Naive thymus-derived CD4-positive, alpha-beta T cell (primary cell): ENCODE measurements around the gene ECE2. TPM values are rescaled to one million over a fixed set of nuclear protein-coding genes. Genes with fewer than 3 reads are reported as not detected.

Experiments
- microRNA-seq: library from miRNA; unstranded; fragments of <30 nt; microRNA quantifications from one replicate; pipeline ENCODE4 v1.2.0, GENCODE V29; 2022; ENCODE audit warnings: borderline microRNAs expressed
- polyA plus RNA-seq, 2 donors: library from polyadenylated mRNA; unstranded; fragments of 300-500 nt; fragmentation: Illumina TruSeq; gene quantifications; one replicate each; pipeline ENCODE4 v1.2.3, GENCODE V29; 2021
- total RNA-seq, 6 experiments: library from RNA in 5 of 6; stranded (reverse) in 5 of 6; gene quantifications; 1 replicate in 5 of 6; 2 replicates in 1 of 6; pipeline ENCODE4 v1.2.3 and lab custom pipeline; 2021 to 2026

Gene ECE2
- total and polyA plus RNA-seq, 7 experiments from 2014 or later: not detected

Small RNA genes lying within 50 kb of the gene (microRNA-seq; reads per million reads assigned to microRNA genes)
- gene MIR1224: not detected

Other genes starting within 250 kb of the ECE2 start
- not detected for gene HTR3D, start 244.3 kb upstream of the ECE2 start, total RNA-seq
- not detected for gene HTR3D, start 244.3 kb upstream of the ECE2 start, polyA plus RNA-seq
- gene HTR3C, start 223.0 kb upstream of the ECE2 start, total RNA-seq: not detected
- gene HTR3C, start 223.0 kb upstream of the ECE2 start, polyA plus RNA-seq: not detected
- not detected for gene HTR3E, start 179.0 kb upstream of the ECE2 start, total RNA-seq
- gene HTR3E, start 179.0 kb upstream of the ECE2 start, polyA plus RNA-seq: not detected
- gene EIF2B5, start 140.7 kb upstream of the ECE2 start, total RNA-seq: 10 to 100 TPM; 47.2 to 87.2 (median 67.7) TPM
- 10 to 100 TPM; 59.7 to 74.8 TPM for gene EIF2B5, start 140.7 kb upstream of the ECE2 start, polyA plus RNA-seq
- gene DVL3, start 120.6 kb upstream of the ECE2 start, total RNA-seq: 10 to 100 TPM; 32.0 to 45.3 (median 39.4) TPM
- 1 to 10 TPM; 3.1 to 7.7 TPM for gene DVL3, start 120.6 kb upstream of the ECE2 start, polyA plus RNA-seq
- gene AP2M1, start 101.2 kb upstream of the ECE2 start, total RNA-seq: 100 to 1,000 TPM; 111 to 217 (median 185) TPM
- gene AP2M1, start 101.2 kb upstream of the ECE2 start, polyA plus RNA-seq: 100 to 1,000 TPM; 217 to 261 TPM
- gene ABCF3, start 89.8 kb upstream of the ECE2 start, total RNA-seq: 100 to 1,000 TPM in 4 of 5 experiments, 10 to 100 TPM in 1; 79.3 to 153 (median 117) TPM
- gene ABCF3, start 89.8 kb upstream of the ECE2 start, polyA plus RNA-seq: 10 to 100 TPM; 47.0 to 73.5 TPM
- not detected for gene VWA5B2, start 46.4 kb upstream of the ECE2 start, total RNA-seq
- not detected for gene VWA5B2, start 46.4 kb upstream of the ECE2 start, polyA plus RNA-seq
- gene ALG3, start 27.1 kb upstream of the ECE2 start, total RNA-seq: 10 to 100 TPM; 19.4 to 51.0 (median 39.1) TPM
- 10 to 100 TPM; 51.6 to 80.3 TPM for gene ALG3, start 27.1 kb upstream of the ECE2 start, polyA plus RNA-seq
- 1 to 10 TPM in 4 of 5 experiments, under 1 TPM in 1; 0.27 to 6.6 (median 2.2) TPM for gene EEF1AKMT4, start 26.4 kb upstream of the ECE2 start, total RNA-seq
- gene EEF1AKMT4, start 26.4 kb upstream of the ECE2 start, polyA plus RNA-seq: 1 to 10 TPM; 2.4 to 4.4 TPM
- not detected for gene CAMK2N2, start 14.5 kb upstream of the ECE2 start, total RNA-seq
- not detected for gene CAMK2N2, start 14.5 kb upstream of the ECE2 start, polyA plus RNA-seq
- 100 to 1,000 TPM; 139 to 204 (median 149) TPM for gene PSMD2, start 23.2 kb downstream of the ECE2 start, total RNA-seq
- 100 to 1,000 TPM; 181 to 200 TPM for gene PSMD2, start 23.2 kb downstream of the ECE2 start, polyA plus RNA-seq
- gene EIF4G1, start 38.6 kb downstream of the ECE2 start, total RNA-seq: 100 to 1,000 TPM; 200 to 341 (median 256) TPM
- 10 to 100 TPM; 19.1 to 59.1 TPM for gene EIF4G1, start 38.6 kb downstream of the ECE2 start, polyA plus RNA-seq
- gene FAM131A, start 61.6 kb downstream of the ECE2 start, total RNA-seq: 10 to 100 TPM in 3 of 5 experiments, 1 to 10 TPM in 2; 5.7 to 13.4 (median 10.3) TPM
- gene FAM131A, start 61.6 kb downstream of the ECE2 start, polyA plus RNA-seq: 1 to 10 TPM; 2.2 to 2.5 TPM
- gene CLCN2, start 85.6 kb downstream of the ECE2 start, total RNA-seq: 1 to 10 TPM; 3.5 to 6.0 (median 5.0) TPM
- 1 to 10 TPM in 1 of 2 donors, under 1 TPM in 1; 0.91 to 1.1 TPM for gene CLCN2, start 85.6 kb downstream of the ECE2 start, polyA plus RNA-seq
- gene POLR2H, start 85.7 kb downstream of the ECE2 start, total RNA-seq: 100 to 1,000 TPM in 1 of 5 experiments, 10 to 100 TPM in 4; 34.9 to 112 (median 56.6) TPM
- gene POLR2H, start 85.7 kb downstream of the ECE2 start, polyA plus RNA-seq: 10 to 100 TPM; 69.2 to 74.9 TPM
- gene THPO, start 102.2 kb downstream of the ECE2 start, total RNA-seq: not detected
- gene THPO, start 102.2 kb downstream of the ECE2 start, polyA plus RNA-seq: not detected
- gene CHRD, start 104.0 kb downstream of the ECE2 start, total RNA-seq: not detected
- not detected for gene CHRD, start 104.0 kb downstream of the ECE2 start, polyA plus RNA-seq